Liver (tissue), 3 donors: ENCODE measurements around the gene ADAMTS2.

Source experiments
- ATF3 ChIP-seq: IDR thresholded peaks from 2 replicates; pipeline ENCODE4 v1.6.1; 2016; ENCODE audit warnings: antibody characterized with exemption
- CTCF ChIP-seq: fragments of 150-350 bp; IDR thresholded peaks from 2 replicates; pipeline ENCODE4 v1.5.1; 2017; ENCODE audit warnings: improper control_type of control experiment, low read depth, low read length; ENCODE audit not compliant: missing input control
- EGR1 ChIP-seq, 2 donors: IDR thresholded peaks; 2 replicates each; pipeline ENCODE4 v1.6.1; 2016 to 2018; ENCODE audit warnings: antibody characterized with exemption in 2 of 2, low read depth in 2 of 2
- FOXA1 ChIP-seq: IDR thresholded peaks from 2 replicates; pipeline ENCODE4 v1.6.1; 2016; ENCODE audit warnings: antibody characterized with exemption
- GABPA ChIP-seq, 2 donors: IDR thresholded peaks in 1 of 2; conservative IDR thresholded peaks in 1 of 2; 2 replicates each; pipeline ENCODE4 v1.6.1; 2016; ENCODE audit warnings: antibody characterized with exemption in 2 of 2, mild to moderate bottlenecking in 1 of 2, moderate library complexity in 1 of 2
- JUND ChIP-seq, 2 donors: IDR thresholded peaks; 2 replicates each; pipeline ENCODE4 v1.6.1; 2016; ENCODE audit warnings: antibody characterized with exemption in 2 of 2
- MAX ChIP-seq: IDR thresholded peaks from 2 replicates; pipeline ENCODE4 v1.6.1; 2016; ENCODE audit warnings: antibody characterized with exemption
- TAF1 ChIP-seq: conservative IDR thresholded peaks from 2 replicates; pipeline ENCODE4 v1.6.1; 2016; ENCODE audit warnings: antibody characterized with exemption, mild to moderate bottlenecking
- donor health status: healthy.
- donor health status: healthy.

GRCh38 chr5:179336871-179337795, 8.1 kb downstream of the ADAMTS2 start:
- no peak for TF ChIP-seq CTCF
- no peak for TF ChIP-seq GABPA (IDR thresholded peaks at IDR 0.05 in 1 of 2, conservative IDR thresholded peaks at IDR 0.05 in 1 of 2)
- TF ChIP-seq JUND (IDR thresholded peaks at IDR 0.05) = no peak
- no peak for TF ChIP-seq ATF3
- TF ChIP-seq EGR1 (IDR thresholded peaks at IDR 0.05; ENCODE audit: low read depth in 2 of 2) = no peak
- no peak for TF ChIP-seq FOXA1
- TF ChIP-seq TAF1 = no peak
- no peak for TF ChIP-seq MAX
